ENCODE results near the gene BCAM. TPM values are rescaled to one million over a fixed set of nuclear protein-coding genes. Genes with fewer than 3 reads are reported as not detected.

BCAM gene
- polyA plus RNA-seq, 1 donor from 2014 or later: 0.54 TPM

- no peak overlapping the region for H3K4me3 ChIP-seq (ENCODE audit: low read length)
- H2AFZ ChIP-seq (ENCODE audit: low read depth, low read length): no peak overlapping the region
- H3K9me2 ChIP-seq (ENCODE audit: insufficient read depth, low read length): no peaks in the 10 kb centered on the region
- H3K9ac ChIP-seq (ENCODE audit: low read length): no peak overlapping the region
- no peak for TF ChIP-seq EZH2 (IDR thresholded peaks at IDR 0.05; ENCODE audit: borderline replicate concordance, insufficient read depth, low read length, poor library complexity, severe bottlenecking)
- no peak for TF ChIP-seq EP300 (conservative IDR thresholded peaks at IDR 0.05; ENCODE audit: poor library complexity, severe bottlenecking)
- no peak for TF ChIP-seq POLR2AphosphoS5 (IDR thresholded peaks at IDR 0.05)
- TF ChIP-seq REST (IDR thresholded peaks at IDR 0.05; ENCODE audit: borderline replicate concordance): no peak
- peak; percentile 76 for TF ChIP-seq CTCF (IDR thresholded peaks at IDR 0.05; ENCODE audit: poor library complexity, severe bottlenecking)
- TF ChIP-seq MXI1 (conservative IDR thresholded peaks at IDR 0.05; ENCODE audit: poor library complexity, severe bottlenecking): no peak
- no peak for TF ChIP-seq TAF1 (IDR thresholded peaks at IDR 0.05; ENCODE audit: low read depth)
- TF ChIP-seq SMC3 (conservative IDR thresholded peaks at IDR 0.05; ENCODE audit: poor library complexity): peak; percentile 72
- TF ChIP-seq RAD21 (conservative IDR thresholded peaks at IDR 0.05): peak; percentile 61
- H3F3A ChIP-seq (ENCODE audit: insufficient read depth, low read length, poor library complexity, severe bottlenecking): no peaks in the 10 kb centered on the region
- H3K79me2 ChIP-seq (replicated peaks; ENCODE audit: insufficient read depth, low read length): no peaks in the 10 kb centered on the region
- no peak overlapping the region for H3K4me2 ChIP-seq (ENCODE audit: low read length)
- no peaks in the 10 kb centered on the region for H3K9me3 ChIP-seq (ENCODE audit: low read length)
- H3K27ac ChIP-seq (ENCODE audit: low read length): no peak overlapping the region
- no peaks in the 10 kb centered on the region for H3K27me3 ChIP-seq (ENCODE audit: insufficient read depth, low read depth, low read length)
- no peaks in the 10 kb centered on the region for H4K20me1 ChIP-seq (ENCODE audit: insufficient read depth)
- H3K36me3 ChIP-seq (ENCODE audit: insufficient read depth, low read length): no peaks in the 10 kb centered on the region
Measured at GRCh38 chr19:44800461-44800860, 8.4 kb upstream of the BCAM start.

- no peaks in the 10 kb centered on the region for H3K9me3 ChIP-seq (ENCODE audit: low read length)
- H3K4me2 ChIP-seq (ENCODE audit: low read length): no peak overlapping the region
- no peaks in the 10 kb centered on the region for H3K79me2 ChIP-seq (replicated peaks; ENCODE audit: insufficient read depth, low read length)
- H3K9ac ChIP-seq (ENCODE audit: low read length): no peak overlapping the region
- H4K20me1 ChIP-seq (ENCODE audit: insufficient read depth): no peaks in the 10 kb centered on the region
- H3K9me2 ChIP-seq (ENCODE audit: insufficient read depth, low read length): no peaks in the 10 kb centered on the region
- no peak overlapping the region for H3K4me3 ChIP-seq (ENCODE audit: low read length)
- no peak overlapping the region for H2AFZ ChIP-seq (ENCODE audit: low read depth, low read length)
- H3K27me3 ChIP-seq (ENCODE audit: insufficient read depth, low read depth, low read length): peaks cover 3% of the 10 kb centered on the region
- H3K36me3 ChIP-seq (ENCODE audit: insufficient read depth, low read length): no peaks in the 10 kb centered on the region
- H3F3A ChIP-seq (ENCODE audit: insufficient read depth, low read length, poor library complexity, severe bottlenecking): no peaks in the 10 kb centered on the region
- no peak overlapping the region for H3K27ac ChIP-seq (ENCODE audit: low read length)
- TF ChIP-seq REST (IDR thresholded peaks at IDR 0.05; ENCODE audit: borderline replicate concordance): no peak
- TF ChIP-seq POLR2AphosphoS5 (IDR thresholded peaks at IDR 0.05): no peak
- TF ChIP-seq CTCF (IDR thresholded peaks at IDR 0.05; ENCODE audit: poor library complexity, severe bottlenecking): no peak
- no peak for TF ChIP-seq RAD21 (conservative IDR thresholded peaks at IDR 0.05)
- TF ChIP-seq MXI1 (conservative IDR thresholded peaks at IDR 0.05; ENCODE audit: poor library complexity, severe bottlenecking): no peak
- TF ChIP-seq SMC3 (conservative IDR thresholded peaks at IDR 0.05; ENCODE audit: poor library complexity): no peak
- no peak for TF ChIP-seq EP300 (conservative IDR thresholded peaks at IDR 0.05; ENCODE audit: poor library complexity, severe bottlenecking)
Measured at GRCh38 chr19:44803442-44804428, 5.2 kb upstream of the BCAM start.

Measured in neural cell (in vitro differentiated cells).